GM18498 (cell line): ENCODE results near the gene VNN1.

Source experiments
- ATAC-seq: cut with Tn5 transposase; IDR thresholded peaks from one replicate; pipeline ENCODE4 v1.9.1; 2021; ENCODE audit warnings: mild to moderate bottlenecking, moderate library complexity; ENCODE audit not compliant: unreplicated experiment

Gene VNN1

GRCh38 chr6:132713352-132714134, at the start of gene VNN1:
TSS of gene VNN1 (minus strand) at chr6:132714055. CDS start at chr6:132714035, 20 bp downstream.
- ATAC-seq = peak; percentile 81

GRCh38 chr6:132763269-132763668, 49.4 kb upstream of the VNN1 start:
- ATAC-seq = peak; percentile 95

GRCh38 chr6:132760256-132760655, 46.4 kb upstream of the VNN1 start:
- ATAC-seq = peak; percentile 31

- no peak for ATAC-seq
Measured at GRCh38 chr6:132758689-132759088, 44.8 kb upstream of the VNN1 start.

GRCh38 chr6:132752255-132752654, 38.4 kb upstream of the VNN1 start:
- ATAC-seq = no peak

- ATAC-seq = no peak
Measured at GRCh38 chr6:132751828-132752227, 38.0 kb upstream of the VNN1 start.

- ATAC-seq = peak; percentile 48
Measured at GRCh38 chr6:132751306-132751705, 37.5 kb upstream of the VNN1 start.

GRCh38 chr6:132750455-132751248, 36.8 kb upstream of the VNN1 start:
- peak; percentile 88 for ATAC-seq

GRCh38 chr6:132749111-132749510, 35.3 kb upstream of the VNN1 start:
- no peak for ATAC-seq

GRCh38 chr6:132748446-132748845, 34.6 kb upstream of the VNN1 start:
- ATAC-seq = no peak

- no peak for ATAC-seq
Measured at GRCh38 chr6:132746048-132746447, 32.2 kb upstream of the VNN1 start.

- no peak for ATAC-seq
Measured at GRCh38 chr6:132742495-132742894, 28.6 kb upstream of the VNN1 start.

- ATAC-seq = no peak
Measured at GRCh38 chr6:132741281-132741680, 27.4 kb upstream of the VNN1 start.

GRCh38 chr6:132736239-132736638, 22.4 kb upstream of the VNN1 start:
- no peak for ATAC-seq

- ATAC-seq = no peak
Measured at GRCh38 chr6:132734694-132735236, 20.9 kb upstream of the VNN1 start.

GRCh38 chr6:132733814-132734213, 20.0 kb upstream of the VNN1 start:
- ATAC-seq = no peak

GRCh38 chr6:132733283-132733682, 19.4 kb upstream of the VNN1 start:
- no peak for ATAC-seq

GRCh38 chr6:132731086-132731485, 17.2 kb upstream of the VNN1 start:
- no peak for ATAC-seq

GRCh38 chr6:132730560-132730959, 16.7 kb upstream of the VNN1 start:
- no peak for ATAC-seq

- ATAC-seq = no peak
Measured at GRCh38 chr6:132728616-132729015, 14.8 kb upstream of the VNN1 start.

GRCh38 chr6:132726608-132726975, 12.7 kb upstream of the VNN1 start:
- ATAC-seq = no peak
